Measurements from ENCODE around the gene C1orf21.

The C1orf21 gene

GRCh38 chr1:184494929-184495328 lies 108.1 kb downstream of the C1orf21 start:
- H3K4me3 ChIP-seq (ENCODE audit: low read length), result no peak overlapping the region
- H3K36me3 ChIP-seq (ENCODE audit: insufficient read depth, low read depth, low read length), result no peaks in the 10 kb centered on the region
- no peak overlapping the region for H3K9ac ChIP-seq (ENCODE audit: low read depth, low read length)
- no peak overlapping the region for H3K27ac ChIP-seq (ENCODE audit: low read length)
- H3K9me3 ChIP-seq (ENCODE audit: insufficient read depth, low read depth, low read length), result no peaks in the 10 kb centered on the region
- peaks cover 51% of the 10 kb centered on the region; the same call in 1 of the 2 replicates for H3K4me1 ChIP-seq (ENCODE audit: insufficient read depth, low read length)
- H3K27me3 ChIP-seq (ENCODE audit: insufficient read depth, low read length), result no peaks in the 10 kb centered on the region

GRCh38 chr1:184497959-184498723 lies 111.3 kb downstream of the C1orf21 start:
- Histone ChIP-seq H3K9ac (ENCODE audit: low read depth, low read length) (peak overlapping the region; percentile 17; the same call in 1 of the 2 replicates), H3K4me3 (ENCODE audit: low read length) (peak overlapping the region; percentile 48; the same call in 1 of the 2 replicates), H3K27me3 (ENCODE audit: insufficient read depth, low read length) (no peaks in the 10 kb centered on the region), H3K27ac (ENCODE audit: low read length) (peak overlapping the region; percentile 44), H3K36me3 (ENCODE audit: insufficient read depth, low read depth, low read length) (no peaks in the 10 kb centered on the region), H3K4me1 (ENCODE audit: insufficient read depth, low read length) (peaks cover 39% of the 10 kb centered on the region; the same call in 1 of the 2 replicates), H3K9me3 (ENCODE audit: insufficient read depth, low read depth, low read length) (no peaks in the 10 kb centered on the region)

DNA sequence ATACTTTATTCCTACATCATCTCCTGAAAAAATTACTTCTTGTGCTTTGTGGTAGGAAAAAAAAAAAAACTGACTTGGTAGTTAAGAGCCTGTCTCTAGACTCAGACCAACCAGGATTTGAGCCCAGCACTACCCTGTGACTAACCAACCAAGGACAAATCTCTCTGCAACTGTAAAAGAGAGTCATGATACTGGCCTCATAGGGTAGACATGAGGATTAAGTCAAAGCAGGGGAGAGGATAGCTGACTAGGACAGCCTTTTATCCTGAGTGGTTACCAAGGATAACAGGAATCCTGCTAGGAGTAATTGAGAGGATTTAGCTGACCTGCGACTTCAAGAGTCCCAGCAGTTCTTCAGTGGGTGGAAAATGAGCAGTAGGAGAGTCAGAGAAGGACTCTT lies 112.8 kb downstream of the C1orf21 start:
- H3K4me1 ChIP-seq (ENCODE audit: insufficient read depth, low read length), result peaks cover 48% of the 10 kb centered on the region; the same call in 1 of the 2 replicates
- H3K27ac ChIP-seq (ENCODE audit: low read length), result no peak overlapping the region
- H3K9ac ChIP-seq (ENCODE audit: low read depth, low read length), result no peak overlapping the region
- no peaks in the 10 kb centered on the region for H3K36me3 ChIP-seq (ENCODE audit: insufficient read depth, low read depth, low read length)
- no peaks in the 10 kb centered on the region for H3K9me3 ChIP-seq (ENCODE audit: insufficient read depth, low read depth, low read length)
- no peaks in the 10 kb centered on the region for H3K27me3 ChIP-seq (ENCODE audit: insufficient read depth, low read length)
- H3K4me3 ChIP-seq (ENCODE audit: low read length), result no peak overlapping the region

GRCh38 chr1:184502161-184502560 lies 115.3 kb downstream of the C1orf21 start:
- Histone ChIP-seq H3K27ac (ENCODE audit: low read length) (no peak overlapping the region), H3K9me3 (ENCODE audit: insufficient read depth, low read depth, low read length) (no peaks in the 10 kb centered on the region), H3K9ac (ENCODE audit: low read depth, low read length) (no peak overlapping the region), H3K27me3 (ENCODE audit: insufficient read depth, low read length) (no peaks in the 10 kb centered on the region), H3K4me3 (ENCODE audit: low read length) (no peak overlapping the region), H3K4me1 (ENCODE audit: insufficient read depth, low read length) (peaks cover 37% of the 10 kb centered on the region; the same call in 1 of the 2 replicates), H3K36me3 (ENCODE audit: insufficient read depth, low read depth, low read length) (no peaks in the 10 kb centered on the region)

DNA sequence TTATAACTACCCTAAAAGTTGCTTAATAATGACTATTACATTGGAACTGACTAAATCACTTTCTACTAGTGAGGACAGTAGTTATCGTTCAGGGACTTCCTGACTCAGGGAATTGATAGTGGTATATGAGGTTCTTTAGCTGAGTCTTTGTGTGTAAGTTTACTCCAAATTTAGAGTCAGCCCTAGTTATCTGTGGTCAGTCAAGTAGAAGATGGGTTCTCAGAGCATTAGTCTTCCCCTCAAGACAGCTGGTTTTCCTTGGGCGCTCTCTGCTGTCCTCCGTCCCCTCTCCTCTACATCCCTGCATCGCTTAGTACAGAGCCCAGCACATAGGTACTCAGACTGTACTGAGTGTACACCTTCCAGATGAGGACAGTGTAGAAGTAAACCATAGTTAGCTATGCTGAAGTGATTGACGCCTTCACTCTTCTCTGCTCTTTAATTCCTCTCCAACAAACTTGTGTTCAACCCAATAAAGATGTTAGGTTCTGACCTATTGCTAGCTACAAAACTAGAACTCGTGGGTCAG lies 116.5 kb downstream of the C1orf21 start:
- Histone ChIP-seq H3K9ac (ENCODE audit: low read depth, low read length) (no peak overlapping the region), H3K9me3 (ENCODE audit: insufficient read depth, low read depth, low read length) (no peaks in the 10 kb centered on the region), H3K27me3 (ENCODE audit: insufficient read depth, low read length) (no peaks in the 10 kb centered on the region), H3K27ac (ENCODE audit: low read length) (no peak overlapping the region), H3K36me3 (ENCODE audit: insufficient read depth, low read depth, low read length) (no peaks in the 10 kb centered on the region), H3K4me3 (ENCODE audit: low read length) (no peak overlapping the region), H3K4me1 (ENCODE audit: insufficient read depth, low read length) (peaks cover 28% of the 10 kb centered on the region; the same call in 1 of the 2 replicates)

DNA sequence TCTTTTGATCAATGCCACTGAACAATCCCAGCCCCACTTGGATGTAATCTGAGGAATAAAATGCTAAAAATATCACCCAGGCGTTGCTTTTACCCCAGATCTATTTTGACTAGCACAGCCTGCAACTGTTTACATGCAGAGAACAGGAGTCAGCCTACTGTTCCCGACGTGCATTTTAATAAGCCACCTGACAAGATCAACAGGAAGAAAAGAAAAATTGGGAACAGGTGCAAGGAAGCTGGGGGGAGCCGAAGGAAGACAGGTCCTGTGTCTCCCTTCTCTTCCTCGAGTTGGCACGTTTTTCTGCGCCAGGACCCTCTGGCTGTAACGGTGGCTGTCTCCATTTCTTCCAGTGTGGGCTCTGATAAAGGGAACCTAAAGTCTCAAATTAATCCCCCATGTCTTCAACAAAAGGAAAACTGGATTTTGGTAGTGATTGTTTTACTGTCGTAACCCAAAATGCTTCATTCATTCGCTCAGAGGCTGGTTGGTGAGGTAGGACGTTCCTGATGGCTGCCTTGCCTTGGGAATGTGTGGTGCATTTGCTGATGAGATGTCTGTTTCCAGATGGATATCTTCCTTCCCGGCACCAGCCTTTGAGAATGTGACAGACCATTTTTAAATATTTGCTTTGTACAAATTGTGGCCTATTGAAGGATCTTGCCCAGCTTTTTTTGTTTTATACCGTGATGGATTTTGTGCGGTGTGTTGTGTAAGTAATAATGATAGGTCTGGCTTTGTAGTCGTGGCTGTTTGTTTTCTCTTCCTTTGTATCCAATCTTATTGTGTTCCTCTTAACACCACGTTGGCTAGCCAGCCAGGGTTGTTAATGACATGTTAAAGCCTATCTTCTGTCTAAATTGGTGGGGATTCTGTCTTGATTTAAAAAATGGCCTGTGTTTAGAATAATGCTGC lies 117.5 kb downstream of the C1orf21 start:
- no peak overlapping the region for H3K27ac ChIP-seq (ENCODE audit: low read length)
- H3K4me1 ChIP-seq (ENCODE audit: insufficient read depth, low read length), result peaks cover 18% of the 10 kb centered on the region; the same call in 1 of the 2 replicates
- H3K36me3 ChIP-seq (ENCODE audit: insufficient read depth, low read depth, low read length), result peaks cover 5% of the 10 kb centered on the region
- H3K9me3 ChIP-seq (ENCODE audit: insufficient read depth, low read depth, low read length), result no peaks in the 10 kb centered on the region
- no peak overlapping the region for H3K9ac ChIP-seq (ENCODE audit: low read depth, low read length)
- no peak overlapping the region for H3K4me3 ChIP-seq (ENCODE audit: low read length)
- H3K27me3 ChIP-seq (ENCODE audit: insufficient read depth, low read length), result no peaks in the 10 kb centered on the region

DNA sequence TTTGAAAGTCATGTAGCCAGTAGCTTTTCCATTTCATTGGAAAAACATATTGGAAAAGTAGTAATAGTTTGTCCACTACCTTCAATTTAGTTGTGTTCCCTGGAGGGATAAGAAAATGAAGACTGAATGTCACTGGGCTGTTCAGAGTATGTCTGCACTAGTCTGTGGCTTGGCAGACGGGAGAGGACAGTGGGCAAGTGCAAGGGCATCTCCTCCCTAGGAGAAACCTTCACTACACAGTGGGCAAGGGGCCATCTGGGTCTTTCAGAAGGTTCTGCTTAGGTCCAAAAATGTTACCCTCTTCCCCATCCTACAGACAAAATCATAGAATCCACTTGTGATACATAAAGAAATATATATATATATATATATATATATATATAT lies 118.1 kb downstream of the C1orf21 start:
- Histone ChIP-seq H3K9me3 (ENCODE audit: insufficient read depth, low read depth, low read length) (no peaks in the 10 kb centered on the region), H3K27ac (ENCODE audit: low read length) (no peak overlapping the region), H3K4me1 (ENCODE audit: insufficient read depth, low read length) (peaks cover 12% of the 10 kb centered on the region; the same call in 1 of the 2 replicates), H3K4me3 (ENCODE audit: low read length) (no peak overlapping the region), H3K36me3 (ENCODE audit: insufficient read depth, low read depth, low read length) (peaks cover 11% of the 10 kb centered on the region), H3K9ac (ENCODE audit: low read depth, low read length) (no peak overlapping the region), H3K27me3 (ENCODE audit: insufficient read depth, low read length) (no peaks in the 10 kb centered on the region)

GRCh38 chr1:184506481-184506880 lies 119.7 kb downstream of the C1orf21 start:
- no peaks in the 10 kb centered on the region for H3K9me3 ChIP-seq (ENCODE audit: insufficient read depth, low read depth, low read length)
- H3K9ac ChIP-seq (ENCODE audit: low read depth, low read length), result no peak overlapping the region
- H3K27me3 ChIP-seq (ENCODE audit: insufficient read depth, low read length), result no peaks in the 10 kb centered on the region
- H3K4me3 ChIP-seq (ENCODE audit: low read length), result no peak overlapping the region
- peaks cover 11% of the 10 kb centered on the region for H3K36me3 ChIP-seq (ENCODE audit: insufficient read depth, low read depth, low read length)
- peaks cover 12% of the 10 kb centered on the region; the same call in 1 of the 2 replicates for H3K4me1 ChIP-seq (ENCODE audit: insufficient read depth, low read length)
- H3K27ac ChIP-seq (ENCODE audit: low read length), result no peak overlapping the region

DNA sequence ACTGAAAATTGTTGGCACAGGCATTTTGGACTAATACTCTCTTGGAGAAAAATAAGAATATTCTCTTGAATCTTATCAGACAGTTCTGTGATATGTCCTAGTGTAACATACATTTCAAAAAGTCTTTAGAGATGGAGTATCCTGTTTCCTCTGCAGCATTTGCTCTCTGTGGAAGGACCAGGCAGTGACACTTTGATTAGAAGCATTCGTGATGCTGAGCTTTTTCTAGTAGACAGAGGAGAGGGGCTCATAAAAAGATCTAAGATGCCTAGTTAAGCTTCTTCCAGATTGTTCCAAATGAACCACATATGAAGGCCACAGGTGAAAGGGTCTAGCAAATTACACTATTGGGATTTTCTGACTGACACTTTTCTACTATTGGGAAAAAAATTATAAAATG lies 120.3 kb downstream of the C1orf21 start:
- Histone ChIP-seq H3K9ac (ENCODE audit: low read depth, low read length) (no peak overlapping the region), H3K4me1 (ENCODE audit: insufficient read depth, low read length) (peaks cover 10% of the 10 kb centered on the region; the same call in 1 of the 2 replicates)

DNA sequence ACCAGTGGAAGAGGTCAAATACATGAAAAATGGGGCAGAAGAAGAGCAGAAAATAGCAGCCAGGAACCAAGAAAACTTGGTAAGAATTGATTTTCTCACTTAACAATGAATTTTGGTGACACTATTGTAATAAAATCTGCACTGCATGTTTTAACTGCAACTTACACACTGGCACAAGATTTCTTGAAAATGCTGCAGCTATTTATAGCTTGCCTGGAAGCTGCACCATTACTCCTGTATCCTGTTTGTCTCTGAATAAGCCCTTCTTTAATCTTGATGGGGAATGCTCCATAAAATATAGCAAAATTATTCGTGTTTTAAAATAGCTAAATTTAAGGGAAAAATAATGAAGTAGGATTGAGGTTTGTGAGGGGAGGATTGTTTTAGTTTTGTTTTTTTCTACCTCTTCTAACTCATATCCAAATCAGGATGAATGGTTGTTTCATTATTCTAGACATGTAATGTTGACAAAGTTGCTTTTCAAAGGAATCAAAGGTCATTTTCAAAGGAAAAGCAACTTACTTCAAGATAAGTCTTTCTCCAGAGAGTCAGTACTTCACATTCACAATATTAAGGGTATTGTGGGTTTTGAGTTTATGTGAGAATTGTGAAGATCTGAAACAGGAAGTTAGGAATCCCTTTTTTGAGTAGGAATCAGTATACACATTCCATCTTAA lies 120.9 kb downstream of the C1orf21 start:
- Histone ChIP-seq H3K9me3 (ENCODE audit: insufficient read depth, low read depth, low read length) (no peaks in the 10 kb centered on the region), H3K4me3 (ENCODE audit: low read length) (no peak overlapping the region), H3K9ac (ENCODE audit: low read depth, low read length) (no peak overlapping the region), H3K4me1 (ENCODE audit: insufficient read depth, low read length) (peaks cover 9% of the 10 kb centered on the region; the same call in 1 of the 2 replicates), H3K27me3 (ENCODE audit: insufficient read depth, low read length) (no peaks in the 10 kb centered on the region), H3K27ac (ENCODE audit: low read length) (no peak overlapping the region), H3K36me3 (ENCODE audit: insufficient read depth, low read depth, low read length) (peaks cover 11% of the 10 kb centered on the region)

More for the DNA sequence above, 120.3 kb downstream of the C1orf21 start:
- no peaks in the 10 kb centered on the region for H3K27me3 ChIP-seq (ENCODE audit: insufficient read depth, low read length)
- H3K27ac ChIP-seq (ENCODE audit: low read length), result no peak overlapping the region
- H3K9me3 ChIP-seq (ENCODE audit: insufficient read depth, low read depth, low read length), result no peaks in the 10 kb centered on the region
- peaks cover 11% of the 10 kb centered on the region for H3K36me3 ChIP-seq (ENCODE audit: insufficient read depth, low read depth, low read length)
- no peak overlapping the region for H3K4me3 ChIP-seq (ENCODE audit: low read length)

GRCh38 chr1:184509105-184509504 lies 122.3 kb downstream of the C1orf21 start:
- Histone ChIP-seq H3K4me1 (ENCODE audit: insufficient read depth, low read length) (peaks cover 5% of the 10 kb centered on the region; the same call in 1 of the 2 replicates), H3K4me3 (ENCODE audit: low read length) (no peak overlapping the region), H3K36me3 (ENCODE audit: insufficient read depth, low read depth, low read length) (peaks cover 11% of the 10 kb centered on the region), H3K9ac (ENCODE audit: low read depth, low read length) (no peak overlapping the region), H3K9me3 (ENCODE audit: insufficient read depth, low read depth, low read length) (no peaks in the 10 kb centered on the region), H3K27ac (ENCODE audit: low read length) (no peak overlapping the region), H3K27me3 (ENCODE audit: insufficient read depth, low read length) (no peaks in the 10 kb centered on the region)

Measured in iPS-20b (cell line).